Smooth muscle cell (in vitro differentiated cells): ENCODE measurements around the gene FARSA. TPM values are rescaled to one million over a fixed set of nuclear protein-coding genes. Genes with fewer than 3 reads are reported as not detected.
A peak's percentile ranks its signal among the peaks of the same experiment; 100 is the strongest.

Experiments used
- DNase-seq: peaks from one replicate; lab custom pipeline; 2025; ENCODE audit not compliant: unreplicated experiment; lab: John Stamatoyannopoulos, UW
- H2AFZ ChIP-seq: fragments of 200-600 bp; sonication (generic); 2 replicates; pipeline ENCODE4 v1.6.0; 2016; ENCODE audit warnings: antibody characterized with exemption, low read depth, mild to moderate bottlenecking
- H3F3A ChIP-seq: fragments of 200-600 bp; sonication (generic); 2 replicates; pipeline ENCODE4 v1.6.0; 2017; ENCODE audit warnings: antibody characterized with exemption, low read depth
- H3K27ac ChIP-seq: fragments of 200-600 bp; sonication (generic); 2 replicates; pipeline ENCODE4 v1.5.1; 2016; ENCODE audit warnings: low read depth, mild to moderate bottlenecking
- H3K27me3 ChIP-seq: fragments of 200-600 bp; sonication (generic); 2 replicates; pipeline ENCODE4 v1.6.1; 2016; ENCODE audit warnings: low read depth, mild to moderate bottlenecking
- H3K36me3 ChIP-seq: fragments of 200-600 bp; sonication (generic); 2 replicates; pipeline ENCODE4 v1.5.1; 2016; ENCODE audit warnings: low read depth
- H3K4me1 ChIP-seq: fragments of 200-600 bp; sonication (generic); 2 replicates; pipeline ENCODE4 v1.5.1; 2016; ENCODE audit warnings: low read depth
- H3K4me2 ChIP-seq: fragments of 200-600 bp; sonication (generic); 2 replicates; pipeline ENCODE4 v1.6.0; 2016; ENCODE audit warnings: mild to moderate bottlenecking
- H3K4me3 ChIP-seq: fragments of 200-600 bp; sonication (generic); 2 replicates; pipeline ENCODE4 v1.5.1; 2016; ENCODE audit warnings: mild to moderate bottlenecking
- H3K79me2 ChIP-seq: fragments of 200-600 bp; sonication (generic); 2 replicates; pipeline ENCODE4 v1.6.0; 2016; ENCODE audit warnings: low read depth, mild to moderate bottlenecking
- H3K9ac ChIP-seq: fragments of 200-600 bp; sonication (generic); 2 replicates; pipeline ENCODE4 v1.6.0; 2016; ENCODE audit warnings: low read depth
- H3K9me3 ChIP-seq: fragments of 200-600 bp; sonication (generic); replicated peaks from 2 replicates; pipeline ENCODE4 v1.5.1; 2016; ENCODE audit warnings: low read depth
- H4K20me1 ChIP-seq: fragments of 200-600 bp; sonication (generic); 2 replicates; pipeline ENCODE4 v1.6.0; 2016; ENCODE audit warnings: low read depth
- CTCF ChIP-seq: fragments of 200-600 bp; sonication (generic); IDR thresholded peaks from 2 replicates; pipeline ENCODE4 v1.5.1; 2017; ENCODE audit warnings: borderline replicate concordance, mild to moderate bottlenecking, antibody characterized with exemption; ENCODE audit not compliant: insufficient read depth, poor library complexity, severe bottlenecking
- WGBS: methylation state at CpG from one replicate; pipeline ENCODE4 v1.1.7; 2016; ENCODE audit warnings: low lambda C conversion rate; 5-methylcytosine and 5-hydroxymethylcytosine counted together
- polyA plus RNA-seq: library from polyadenylated mRNA; unstranded; fragments of >200 nt; fragmentation: Nextera tagmentation; extraction: Ambion mirVana; gene quantifications from 2 replicates; pipeline ENCODE4 v1.2.1, GENCODE V29; 2016
- total RNA-seq: library from RNA; depleted of rRNA; stranded (reverse); fragments of >200 nt; gene quantifications from 2 replicates; pipeline ENCODE4 v1.2.3, GENCODE V29; 2014

The FARSA gene
- total and polyA plus RNA-seq, 2 experiments from 2014 or later: 46.1 to 86.9 TPM

DNA sequence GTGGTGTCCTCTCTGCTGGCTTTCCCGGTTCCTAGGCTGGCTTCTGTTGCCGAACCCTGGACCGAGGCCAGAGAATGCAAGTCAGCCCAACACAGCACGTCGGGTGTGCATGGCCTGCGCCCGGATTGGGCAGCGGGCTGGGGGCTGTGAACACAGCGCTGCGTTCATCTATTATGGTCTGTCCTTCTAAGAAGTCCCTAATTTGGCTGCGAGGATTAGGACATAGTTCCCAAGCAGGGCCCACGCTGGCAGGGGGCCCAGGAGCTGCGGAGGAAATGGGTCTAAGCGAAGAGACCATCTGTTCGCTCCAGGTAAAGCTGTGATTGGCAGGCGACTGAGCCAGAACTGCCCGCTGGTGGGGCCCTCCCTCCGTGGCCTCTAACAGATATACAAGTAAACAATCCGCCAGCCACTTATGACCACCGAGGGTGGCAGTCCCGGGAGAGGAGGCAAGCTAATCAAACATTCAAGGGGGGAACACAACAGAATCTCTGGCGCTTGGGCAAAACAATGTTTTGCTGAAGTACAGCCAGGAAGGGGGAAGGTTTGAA lies 20.4 kb downstream of the FARSA start:
- Histone ChIP-seq H3K4me2 (peak overlapping the region; percentile 71), H3K4me3 (peak overlapping the region; percentile 18), H3K27ac (no peak overlapping the region), H3K9ac (no peak overlapping the region), H3F3A (no peaks in the 10 kb centered on the region), H3K27me3 (no peaks in the 10 kb centered on the region), H3K36me3 (no peaks in the 10 kb centered on the region), H2AFZ (no peak overlapping the region), H4K20me1 (no peaks in the 10 kb centered on the region), H3K4me1 (peaks cover 19% of the 10 kb centered on the region), H3K9me3 (no peaks in the 10 kb centered on the region), H3K79me2 (no peaks in the 10 kb centered on the region)
- no peak for DNase-seq
- TF ChIP-seq CTCF: no peak
- WGBS: 35% methylated on average over 22 of the region's 22 CpGs

DNA sequence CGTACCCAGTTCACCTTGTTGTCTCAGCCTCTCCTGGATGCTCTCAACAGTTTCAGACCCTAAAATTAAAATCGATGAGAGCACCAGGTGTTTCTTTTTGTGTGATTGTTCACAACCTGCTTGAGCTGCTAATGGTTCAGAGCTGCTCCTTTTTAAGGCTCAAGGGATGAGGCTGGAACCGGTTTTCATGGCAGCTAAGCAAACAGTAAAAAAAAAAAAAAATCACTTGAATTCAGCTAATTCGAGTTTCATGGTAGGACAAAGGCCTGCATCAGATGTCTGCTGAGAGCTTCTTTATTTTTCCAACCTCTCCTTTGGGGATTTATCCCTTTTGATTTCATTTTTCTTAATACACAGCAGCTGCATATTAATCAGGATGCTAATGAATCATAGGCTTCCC lies 20.9 kb downstream of the FARSA start:
- H3F3A ChIP-seq: no peaks in the 10 kb centered on the region
- H4K20me1 ChIP-seq: no peaks in the 10 kb centered on the region
- H3K4me1 ChIP-seq: peaks cover 19% of the 10 kb centered on the region
- H3K36me3 ChIP-seq: no peaks in the 10 kb centered on the region
- no peak for DNase-seq
- no peak overlapping the region for H3K27ac ChIP-seq
- no peak for TF ChIP-seq CTCF
- H3K9me3 ChIP-seq: no peaks in the 10 kb centered on the region
- no peak overlapping the region for H2AFZ ChIP-seq
- no peaks in the 10 kb centered on the region for H3K79me2 ChIP-seq
- H3K9ac ChIP-seq: no peak overlapping the region
- H3K4me2 ChIP-seq: no peak overlapping the region
- 73% methylated on average over 4 of the region's 4 CpGs for WGBS
- H3K27me3 ChIP-seq: no peaks in the 10 kb centered on the region
- H3K4me3 ChIP-seq: no peak overlapping the region

DNA sequence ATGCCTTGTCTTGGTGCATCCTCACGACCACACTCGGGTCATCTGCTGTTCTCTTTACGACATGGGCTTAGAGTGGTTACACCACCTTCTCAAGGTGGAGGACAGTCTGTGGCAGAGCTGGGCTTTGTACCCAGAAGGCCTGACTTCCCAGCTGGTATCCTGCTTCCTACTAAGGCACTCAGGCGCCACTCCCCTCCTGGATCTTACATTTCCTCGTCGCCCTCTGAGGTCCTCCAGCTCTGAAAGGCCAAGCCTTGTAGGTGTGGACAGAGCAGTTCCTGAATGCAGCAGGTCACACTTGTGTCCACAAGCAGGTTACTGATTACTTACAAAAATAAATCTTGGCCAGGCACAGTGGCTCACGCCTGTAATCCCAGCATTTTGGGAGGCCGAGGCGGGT lies 26.3 kb downstream of the FARSA start:
- no peak for DNase-seq
- Histone ChIP-seq H3K4me3 (no peak overlapping the region), H3K79me2 (no peaks in the 10 kb centered on the region), H4K20me1 (no peaks in the 10 kb centered on the region), H3K27ac (no peak overlapping the region), H3K9me3 (no peaks in the 10 kb centered on the region), H3K9ac (no peak overlapping the region), H3K4me1 (peaks cover under 1% of the 10 kb centered on the region), H3K36me3 (no peaks in the 10 kb centered on the region), H3K4me2 (no peak overlapping the region), H3K27me3 (no peaks in the 10 kb centered on the region), H3F3A (no peaks in the 10 kb centered on the region), H2AFZ (no peak overlapping the region)
- WGBS: 86% methylated on average over 9 of the region's 9 CpGs
- no peak for TF ChIP-seq CTCF

- H3K4me1 ChIP-seq: no peaks in the 10 kb centered on the region
- no peak overlapping the region for H2AFZ ChIP-seq
- no peak overlapping the region for H3K27ac ChIP-seq
- no peaks in the 10 kb centered on the region for H4K20me1 ChIP-seq
- H3K36me3 ChIP-seq: no peaks in the 10 kb centered on the region
- no peaks in the 10 kb centered on the region for H3F3A ChIP-seq
- no peak for TF ChIP-seq CTCF
- H3K9ac ChIP-seq: no peak overlapping the region
- no peak overlapping the region for H3K4me3 ChIP-seq
- 97% methylated on average over 10 of the region's 10 CpGs for WGBS
- H3K79me2 ChIP-seq: no peaks in the 10 kb centered on the region
- no peaks in the 10 kb centered on the region for H3K27me3 ChIP-seq
- H3K9me3 ChIP-seq: no peaks in the 10 kb centered on the region
- H3K4me2 ChIP-seq: no peak overlapping the region
- no peak for DNase-seq
Observed at GRCh38 chr19:12899891-12900518, 33.5 kb downstream of the FARSA start.
